Measurements from ENCODE around the gene LYPD5.

DNA sequence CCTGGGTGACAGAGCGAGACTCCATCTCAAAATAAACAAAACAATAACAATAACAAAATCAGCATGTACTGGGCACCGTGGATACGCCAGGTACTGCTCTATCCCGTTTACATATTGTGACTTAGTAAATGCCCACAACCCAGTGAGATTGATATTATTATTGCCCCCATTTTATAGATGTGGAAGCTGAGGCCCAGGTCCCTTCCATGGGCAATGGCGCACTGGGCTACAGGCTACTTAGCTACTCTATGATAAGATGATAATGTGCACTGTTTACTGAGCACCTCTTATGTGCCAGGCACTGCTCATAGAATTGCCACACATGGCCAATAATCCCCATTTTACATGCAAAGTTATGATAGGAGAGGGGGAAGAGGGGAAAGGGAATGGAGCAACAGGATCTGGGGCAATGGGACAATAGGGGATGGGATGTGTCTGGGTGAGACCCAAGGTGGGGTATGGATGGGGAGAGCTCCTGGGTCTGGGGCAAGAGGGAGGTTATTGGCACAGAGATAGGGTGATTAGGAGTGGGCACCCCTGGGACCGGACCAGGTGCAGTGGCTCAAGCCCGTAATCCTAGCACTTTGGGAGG lies 26.9 kb downstream of the LYPD5 start:
- TF ChIP-seq, protein P1, sequence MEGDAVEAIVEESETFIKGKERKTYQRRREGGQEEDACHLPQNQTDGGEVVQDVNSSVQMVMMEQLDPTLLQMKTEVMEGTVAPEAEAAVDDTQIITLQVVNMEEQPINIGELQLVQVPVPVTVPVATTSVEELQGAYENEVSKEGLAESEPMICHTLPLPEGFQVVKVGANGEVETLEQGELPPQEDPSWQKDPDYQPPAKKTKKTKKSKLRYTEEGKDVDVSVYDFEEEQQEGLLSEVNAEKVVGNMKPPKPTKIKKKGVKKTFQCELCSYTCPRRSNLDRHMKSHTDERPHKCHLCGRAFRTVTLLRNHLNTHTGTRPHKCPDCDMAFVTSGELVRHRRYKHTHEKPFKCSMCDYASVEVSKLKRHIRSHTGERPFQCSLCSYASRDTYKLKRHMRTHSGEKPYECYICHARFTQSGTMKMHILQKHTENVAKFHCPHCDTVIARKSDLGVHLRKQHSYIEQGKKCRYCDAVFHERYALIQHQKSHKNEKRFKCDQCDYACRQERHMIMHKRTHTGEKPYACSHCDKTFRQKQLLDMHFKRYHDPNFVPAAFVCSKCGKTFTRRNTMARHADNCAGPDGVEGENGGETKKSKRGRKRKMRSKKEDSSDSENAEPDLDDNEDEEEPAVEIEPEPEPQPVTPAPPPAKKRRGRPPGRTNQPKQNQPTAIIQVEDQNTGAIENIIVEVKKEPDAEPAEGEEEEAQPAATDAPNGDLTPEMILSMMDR (IDR thresholded peaks at IDR 0.05): no peak
- TF ChIP-seq POLR2A (IDR thresholded peaks at IDR 0.05): no peak

All from testis (tissue), 2 donors.